ENCODE measurements around the gene C21orf58.

C21orf58 gene

DNA sequence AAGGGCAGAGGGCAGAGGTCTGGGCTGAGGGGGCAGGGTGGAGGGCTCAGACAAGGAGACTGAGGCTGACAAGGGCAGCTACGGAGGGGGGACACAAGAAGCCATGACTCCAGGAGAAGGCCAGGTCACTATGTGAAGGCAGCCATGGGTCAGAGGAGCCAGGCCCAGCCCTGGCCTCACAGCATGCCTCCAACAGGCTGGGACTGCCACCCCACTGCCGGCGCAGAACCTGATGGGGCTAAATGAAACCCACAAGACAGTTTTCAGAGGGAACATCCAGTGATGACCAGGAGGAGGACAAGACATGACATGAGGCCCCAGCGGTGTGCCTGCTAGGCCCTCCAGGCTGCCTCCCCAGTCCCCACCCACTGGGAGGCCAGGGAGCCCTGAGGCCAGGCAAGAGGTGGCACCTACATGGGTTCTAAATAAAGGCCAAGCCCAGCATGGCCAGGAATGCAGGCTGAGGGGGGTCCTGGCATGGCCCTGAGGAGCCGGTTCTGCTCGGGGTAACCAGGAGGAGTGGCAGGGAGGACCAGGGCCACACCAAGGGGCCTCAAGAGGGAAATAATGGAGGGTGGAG is 67.8 kb downstream of the C21orf58 start:
- H3K4me1 ChIP-seq (ENCODE audit: insufficient read depth, low read length) = no peaks in the 10 kb centered on the region
- no peak overlapping the region for H3K9ac ChIP-seq (ENCODE audit: low read depth, low read length)
- H3K36me3 ChIP-seq (ENCODE audit: insufficient read depth, low read length) = peaks cover 51% of the 10 kb centered on the region
- no peaks in the 10 kb centered on the region for H3K9me3 ChIP-seq (ENCODE audit: control insufficient read depth, insufficient read depth, low read length)

DNA sequence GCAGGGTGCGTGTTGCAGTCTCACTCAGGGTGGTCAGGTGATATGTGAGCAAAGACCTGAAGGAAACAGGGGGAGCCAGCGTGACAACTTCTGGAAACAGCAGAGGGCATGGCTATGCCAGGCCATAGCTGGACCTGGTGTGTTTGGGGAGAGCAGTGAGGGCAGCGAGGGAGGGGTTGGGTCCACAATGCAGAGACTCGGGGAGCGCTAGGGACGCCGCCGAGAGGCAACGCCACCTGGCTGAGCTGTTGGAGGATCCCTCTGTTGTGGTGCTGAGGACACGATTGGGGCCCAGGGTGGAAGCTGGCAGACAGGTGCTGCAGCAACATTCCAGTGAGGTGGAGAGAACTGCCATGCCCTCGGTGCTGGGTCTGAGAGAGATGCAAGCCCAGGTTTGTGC is 68.5 kb downstream of the C21orf58 start:
- H3K36me3 ChIP-seq (ENCODE audit: insufficient read depth, low read length) = peaks cover 50% of the 10 kb centered on the region
- no peaks in the 10 kb centered on the region for H3K9me3 ChIP-seq (ENCODE audit: control insufficient read depth, insufficient read depth, low read length)
- no peak overlapping the region for H3K9ac ChIP-seq (ENCODE audit: low read depth, low read length)
- H3K4me1 ChIP-seq (ENCODE audit: insufficient read depth, low read length) = no peaks in the 10 kb centered on the region

DNA sequence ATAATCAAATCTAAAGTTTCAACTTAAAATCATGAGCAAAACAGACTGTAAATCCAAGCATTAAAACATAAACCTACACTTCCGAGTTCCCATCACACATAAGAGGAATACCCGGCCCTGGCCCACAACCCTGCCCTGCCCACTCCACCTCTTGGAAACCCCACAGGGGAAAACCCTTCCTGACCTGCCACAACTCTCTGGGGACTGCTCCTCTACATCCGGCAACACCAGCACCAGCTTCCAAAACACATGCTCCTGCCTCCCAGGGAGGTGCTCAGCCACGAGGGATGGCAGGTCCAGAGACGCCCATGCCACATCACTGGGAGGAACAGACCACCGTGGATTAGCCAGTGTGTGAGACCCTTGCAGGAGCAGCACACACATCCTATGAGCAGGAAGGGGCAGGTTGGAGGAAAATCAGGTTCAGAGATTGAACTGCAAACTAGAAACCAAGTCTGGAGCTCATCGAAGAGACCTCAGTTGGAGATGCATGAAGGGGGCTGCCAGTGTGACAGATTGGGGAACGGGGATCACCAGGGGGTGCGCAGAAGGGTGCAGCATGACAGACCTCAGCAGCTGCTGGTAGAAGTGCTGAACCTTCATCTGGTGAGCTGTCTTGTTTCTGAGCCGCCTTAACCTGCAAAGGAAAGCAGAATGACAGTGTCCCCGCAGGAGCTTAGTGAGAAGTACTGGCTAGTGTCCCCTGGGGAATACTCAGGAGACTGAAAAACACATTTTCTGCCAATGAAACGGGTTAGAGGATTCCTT is 69.3 kb downstream of the C21orf58 start:
- Histone ChIP-seq H3K9me3 (ENCODE audit: control insufficient read depth, insufficient read depth, low read length) (no peaks in the 10 kb centered on the region), H3K9ac (ENCODE audit: low read depth, low read length) (no peak overlapping the region)

DNA sequence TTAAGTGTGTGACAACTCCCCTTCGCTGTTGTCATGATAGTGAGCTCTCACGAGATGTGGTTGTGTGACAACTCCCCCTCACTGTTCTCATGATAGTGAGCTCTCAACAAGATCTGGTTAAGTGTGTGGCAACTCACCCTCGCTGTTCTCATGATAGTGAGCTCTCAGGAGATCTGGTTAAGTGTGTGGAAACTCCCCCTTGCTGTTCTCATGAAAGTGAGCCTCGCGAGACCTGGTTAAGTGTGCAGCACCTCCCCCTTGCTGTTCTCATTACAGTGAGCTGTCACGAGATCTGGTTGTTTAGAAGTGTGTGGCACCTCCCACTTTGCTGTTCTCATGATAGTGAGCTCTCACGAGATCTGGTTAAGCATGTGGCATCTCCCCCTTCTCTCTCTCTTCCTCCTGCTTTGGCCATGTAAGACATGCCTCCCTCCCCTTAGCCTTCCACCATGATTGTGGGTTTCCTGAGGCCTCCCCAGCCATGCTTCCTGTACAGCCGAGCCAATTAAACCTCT is 70.0 kb downstream of the C21orf58 start:
- no peaks in the 10 kb centered on the region for H3K9me3 ChIP-seq (ENCODE audit: control insufficient read depth, insufficient read depth, low read length)
- no peak overlapping the region for H3K9ac ChIP-seq (ENCODE audit: low read depth, low read length)
- no peaks in the 10 kb centered on the region for H3K4me1 ChIP-seq (ENCODE audit: insufficient read depth, low read length)
- H3K36me3 ChIP-seq (ENCODE audit: insufficient read depth, low read length) = peaks cover 45% of the 10 kb centered on the region

More for the DNA sequence above, 69.3 kb downstream of the C21orf58 start:
- Histone ChIP-seq H3K4me1 (ENCODE audit: insufficient read depth, low read length) (no peaks in the 10 kb centered on the region), H3K36me3 (ENCODE audit: insufficient read depth, low read length) (peaks cover 48% of the 10 kb centered on the region)

DNA sequence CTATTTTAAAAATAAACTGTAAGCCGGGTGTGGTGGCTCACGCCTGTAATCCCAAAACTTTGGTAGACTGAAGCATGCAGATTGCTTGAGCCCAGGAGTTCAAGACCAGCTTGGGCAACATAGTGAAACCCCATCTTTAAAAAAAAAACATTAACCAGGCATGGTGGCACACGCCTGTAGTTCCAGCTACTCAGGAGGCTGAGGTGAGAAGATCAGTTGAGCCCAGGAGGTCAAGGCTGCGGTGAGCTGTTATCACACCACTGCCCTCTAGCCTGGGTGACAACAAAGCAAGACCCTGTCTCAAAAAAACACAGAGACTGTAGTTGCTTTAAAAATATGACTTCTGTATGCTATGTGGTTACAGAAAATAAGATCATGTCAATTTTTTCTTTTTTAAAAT is 70.8 kb downstream of the C21orf58 start:
- H3K9ac ChIP-seq (ENCODE audit: low read depth, low read length) = no peak overlapping the region
- H3K9me3 ChIP-seq (ENCODE audit: control insufficient read depth, insufficient read depth, low read length) = no peaks in the 10 kb centered on the region
- H3K4me1 ChIP-seq (ENCODE audit: insufficient read depth, low read length) = no peaks in the 10 kb centered on the region
- H3K36me3 ChIP-seq (ENCODE audit: insufficient read depth, low read length) = peaks cover 39% of the 10 kb centered on the region

Data from ES-I3 (cell line).